ENCODE results near the gene RIMS4. TPM values are rescaled to one million over a fixed set of nuclear protein-coding genes. Genes with fewer than 3 reads are reported as not detected.

RIMS4 gene
- total and polyA plus RNA-seq, 5 donors: 0.38 to 2.4 (median 1.2) TPM

GRCh38 chr20:44727651-44728050, 82.7 kb downstream of the RIMS4 start:
- no peak overlapping the region for H3K27ac ChIP-seq (ENCODE audit: low read length)
- H3K4me3 ChIP-seq (ENCODE audit: low read length): no peak overlapping the region
- WGBS: 88% methylated on average over 2 of the region's 2 CpGs

GRCh38 chr20:44727039-44727438, 83.3 kb downstream of the RIMS4 start:
- no peak overlapping the region for H3K4me3 ChIP-seq (ENCODE audit: low read length)

More at GRCh38 chr20:44727651-44728050, 82.7 kb downstream of the RIMS4 start:
- Histone ChIP-seq H3K27me3 (ENCODE audit: control insufficient read depth, insufficient read depth) (no peaks in the 10 kb centered on the region), H3K4me1 (ENCODE audit: control insufficient read depth, insufficient read depth, low read length) (peaks cover 8% of the 10 kb centered on the region), H3K9me3 (ENCODE audit: control insufficient read depth, low read length) (no peaks in the 10 kb centered on the region)
- ATAC-seq (no peak), DNase-seq (no peak)
- intact Hi-C loops (cut with DNase I): no loop called here

GRCh38 chr20:44725837-44726236, 84.5 kb downstream of the RIMS4 start:
- Histone ChIP-seq H3K4me1 (ENCODE audit: control insufficient read depth, insufficient read depth, low read length) (peaks cover 8% of the 10 kb centered on the region), H3K27me3 (ENCODE audit: control insufficient read depth, insufficient read depth) (no peaks in the 10 kb centered on the region), H3K4me3 (ENCODE audit: low read length) (no peak overlapping the region), H3K9me3 (ENCODE audit: control insufficient read depth, low read length) (no peaks in the 10 kb centered on the region), H3K27ac (ENCODE audit: low read length) (no peak overlapping the region)
- ATAC-seq: no peak
- WGBS: 72% methylated on average over 5 of the region's 5 CpGs
- DNase-seq: no peak
- intact Hi-C loops (cut with DNase I): no loop called here

More at GRCh38 chr20:44727039-44727438, 83.3 kb downstream of the RIMS4 start:
- 86% methylated on average over 11 of the region's 11 CpGs for WGBS
- no peak for DNase-seq
- H3K27ac ChIP-seq (ENCODE audit: low read length): no peak overlapping the region
- intact Hi-C loops (cut with DNase I): no loop called here
- H3K9me3 ChIP-seq (ENCODE audit: control insufficient read depth, low read length): no peaks in the 10 kb centered on the region
- ATAC-seq: no peak
- no peaks in the 10 kb centered on the region for H3K27me3 ChIP-seq (ENCODE audit: control insufficient read depth, insufficient read depth)
- peaks cover 8% of the 10 kb centered on the region for H3K4me1 ChIP-seq (ENCODE audit: control insufficient read depth, insufficient read depth, low read length)

GRCh38 chr20:44724423-44725091, 85.8 kb downstream of the RIMS4 start:
- 63% methylated on average over 26 of the region's 26 CpGs for WGBS
- Histone ChIP-seq H3K9me3 (ENCODE audit: control insufficient read depth, low read length) (no peaks in the 10 kb centered on the region), H3K4me1 (ENCODE audit: control insufficient read depth, insufficient read depth, low read length) (peaks cover 8% of the 10 kb centered on the region), H3K27ac (ENCODE audit: low read length) (no peak overlapping the region), H3K27me3 (ENCODE audit: control insufficient read depth, insufficient read depth) (no peaks in the 10 kb centered on the region), H3K4me3 (ENCODE audit: low read length) (no peak overlapping the region)
- intact Hi-C loops (cut with DNase I): no loop called here
- ATAC-seq: no peak
- DNase-seq: peak in 1 of 3 donors; percentile 45

GRCh38 chr20:44723798-44724362, 86.5 kb downstream of the RIMS4 start:
- intact Hi-C loops (cut with DNase I): no loop called here
- no peak for DNase-seq
- H3K27me3 ChIP-seq (ENCODE audit: control insufficient read depth, insufficient read depth): no peaks in the 10 kb centered on the region
- H3K4me1 ChIP-seq (ENCODE audit: control insufficient read depth, insufficient read depth, low read length): peaks cover 5% of the 10 kb centered on the region
- no peak for ATAC-seq
- no peak overlapping the region for H3K4me3 ChIP-seq (ENCODE audit: low read length)
- H3K27ac ChIP-seq (ENCODE audit: low read length): no peak overlapping the region
- H3K9me3 ChIP-seq (ENCODE audit: control insufficient read depth, low read length): no peaks in the 10 kb centered on the region
- 78% methylated on average over 9 of the region's 9 CpGs for WGBS

- DNase-seq (no peak), ATAC-seq (no peak)
Measured at GRCh38 chr20:44723391-44723790, 87.0 kb downstream of the RIMS4 start.

GRCh38 chr20:44722990-44723389, 87.4 kb downstream of the RIMS4 start:
- intact Hi-C loops (cut with DNase I): no loop called here
- Histone ChIP-seq H3K27me3 (ENCODE audit: control insufficient read depth, insufficient read depth) (no peaks in the 10 kb centered on the region), H3K4me1 (ENCODE audit: control insufficient read depth, insufficient read depth, low read length) (peaks cover 4% of the 10 kb centered on the region), H3K9me3 (ENCODE audit: control insufficient read depth, low read length) (no peaks in the 10 kb centered on the region), H3K4me3 (ENCODE audit: low read length) (no peak overlapping the region), H3K27ac (ENCODE audit: low read length) (no peak overlapping the region)
- 83% methylated on average over 2 of the region's 2 CpGs for WGBS
- ATAC-seq: no peak
- DNase-seq: no peak

More at GRCh38 chr20:44723391-44723790, 87.0 kb downstream of the RIMS4 start:
- H3K27ac ChIP-seq (ENCODE audit: low read length): no peak overlapping the region
- intact Hi-C loops (cut with DNase I): no loop called here
- no peaks in the 10 kb centered on the region for H3K27me3 ChIP-seq (ENCODE audit: control insufficient read depth, insufficient read depth)
- 70% methylated on average over 7 of the region's 7 CpGs for WGBS
- H3K4me1 ChIP-seq (ENCODE audit: control insufficient read depth, insufficient read depth, low read length): peaks cover 4% of the 10 kb centered on the region
- no peak overlapping the region for H3K4me3 ChIP-seq (ENCODE audit: low read length)
- no peaks in the 10 kb centered on the region for H3K9me3 ChIP-seq (ENCODE audit: control insufficient read depth, low read length)

- Histone ChIP-seq H3K27me3 (ENCODE audit: control insufficient read depth, insufficient read depth) (no peaks in the 10 kb centered on the region), H3K4me3 (ENCODE audit: low read length) (no peak overlapping the region), H3K27ac (ENCODE audit: low read length) (peak overlapping the region; percentile 69), H3K4me1 (ENCODE audit: control insufficient read depth, insufficient read depth, low read length) (peaks cover 4% of the 10 kb centered on the region), H3K9me3 (ENCODE audit: control insufficient read depth, low read length) (no peaks in the 10 kb centered on the region)
- DNase-seq (no peak), ATAC-seq (no peak)
- WGBS: 97% methylated on average over 1 of the region's 1 CpG
- intact Hi-C loops (cut with DNase I): no loop called here
Measured at GRCh38 chr20:44721785-44722054, 88.6 kb downstream of the RIMS4 start.

GRCh38 chr20:44720997-44721784, 89.2 kb downstream of the RIMS4 start:
- WGBS: 36% methylated on average over 11 of the region's 11 CpGs
- ATAC-seq (peak; percentile 60 to 63), DNase-seq (peak; percentile 68 to 90 (median 77))
- Histone ChIP-seq H3K27ac (ENCODE audit: low read length) (peak overlapping the region; percentile 88), H3K9me3 (ENCODE audit: control insufficient read depth, low read length) (no peaks in the 10 kb centered on the region), H3K4me3 (ENCODE audit: low read length) (no peak overlapping the region), H3K27me3 (ENCODE audit: control insufficient read depth, insufficient read depth) (no peaks in the 10 kb centered on the region), H3K4me1 (ENCODE audit: control insufficient read depth, insufficient read depth, low read length) (peaks cover 8% of the 10 kb centered on the region)
- intact Hi-C loops (cut with DNase I): no loop called here

- no peaks in the 10 kb centered on the region for H3K9me3 ChIP-seq (ENCODE audit: control insufficient read depth, low read length)
- peaks cover 10% of the 10 kb centered on the region for H3K4me1 ChIP-seq (ENCODE audit: control insufficient read depth, insufficient read depth, low read length)
- DNase-seq (peak in 2 of 3 donors; percentile 61 to 76), ATAC-seq (peak; percentile 57 to 70)
- 53% methylated on average over 7 of the region's 7 CpGs for WGBS
- no peak overlapping the region for H3K4me3 ChIP-seq (ENCODE audit: low read length)
- intact Hi-C loops (cut with DNase I): no loop called here
- no peaks in the 10 kb centered on the region for H3K27me3 ChIP-seq (ENCODE audit: control insufficient read depth, insufficient read depth)
- peak overlapping the region; percentile 88 for H3K27ac ChIP-seq (ENCODE audit: low read length)
Measured at GRCh38 chr20:44720621-44720996, 89.7 kb downstream of the RIMS4 start.

GRCh38 chr20:44719841-44720240, 90.5 kb downstream of the RIMS4 start:
- WGBS: 92% methylated on average over 19 of the region's 19 CpGs
- Histone ChIP-seq H3K27me3 (ENCODE audit: control insufficient read depth, insufficient read depth) (no peaks in the 10 kb centered on the region), H3K9me3 (ENCODE audit: control insufficient read depth, low read length) (no peaks in the 10 kb centered on the region), H3K4me1 (ENCODE audit: control insufficient read depth, insufficient read depth, low read length) (peaks cover 11% of the 10 kb centered on the region), H3K4me3 (ENCODE audit: low read length) (no peak overlapping the region), H3K27ac (ENCODE audit: low read length) (peak overlapping the region; percentile 88)
- ATAC-seq (no peak), DNase-seq (peak in 2 of 3 donors; percentile 65 to 72)
- intact Hi-C loops (cut with DNase I): no loop called here
